Hindlimb muscle (tissue), 1 donor: ENCODE results near the gene DBP. TPM values are rescaled to one million over a fixed set of nuclear protein-coding genes. Genes with fewer than 3 reads are reported as not detected.
"Not testable (repeated sequence)": the region's sequence is repeated elsewhere in the genome, so short reads cannot be mapped to it uniquely, and the experiment has no call there.

Experiments
- DNase-seq: peaks from one replicate; pipeline ENCODE4 v3.0.0-alpha.2; 2013
- polyA plus RNA-seq: library from polyadenylated mRNA; unstranded; fragments of 120-200 nt; gene quantifications from one replicate; pipeline ENCODE4 v1.2.1, GENCODE V29; 2013; ENCODE audit not compliant: insufficient read length

Gene DBP
- polyA plus RNA-seq, 1 donor, result 7.9 TPM

DNA sequence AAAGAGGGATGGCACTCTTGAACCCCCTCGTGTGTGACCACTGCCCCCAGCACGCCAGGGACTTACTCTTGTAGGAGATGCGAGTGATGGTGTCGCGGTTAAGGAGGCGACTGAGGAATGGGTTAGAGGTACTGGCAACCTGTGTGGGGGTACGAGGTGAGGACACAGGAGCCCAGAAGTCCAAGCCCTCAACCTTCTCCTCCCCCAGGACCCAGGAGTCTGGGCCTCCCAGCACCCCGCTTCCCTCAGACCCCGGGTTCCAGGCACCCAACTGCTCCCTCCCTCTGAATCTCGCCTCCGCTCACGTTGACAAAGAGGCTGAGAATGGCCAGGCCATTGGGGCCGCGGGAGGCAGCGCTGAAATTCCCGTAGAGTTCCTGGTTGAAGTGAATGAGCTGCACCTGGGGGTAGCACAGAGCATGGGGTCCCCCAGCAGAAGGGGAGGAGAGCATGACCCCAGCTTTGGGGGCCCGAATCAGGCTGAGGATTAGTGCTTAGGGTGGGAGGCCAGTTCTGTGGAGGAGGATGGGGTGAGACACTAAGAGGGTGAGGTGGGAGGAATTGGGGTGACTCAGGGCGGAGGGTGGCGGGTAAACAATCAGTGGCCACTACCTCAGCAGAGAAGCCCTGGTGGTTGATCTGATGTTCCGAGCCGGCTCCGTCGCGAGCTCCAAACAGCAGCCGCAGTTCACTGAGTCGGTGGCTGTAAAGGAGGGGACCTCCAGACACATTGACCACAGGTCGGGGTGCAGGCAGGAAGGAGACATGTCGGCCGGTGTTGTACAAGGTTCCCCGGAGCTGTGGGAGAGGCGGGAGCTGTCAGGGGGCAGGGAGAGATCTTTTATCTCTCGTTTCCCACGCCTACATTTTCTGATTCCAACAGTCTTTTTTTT is 2.5 kb upstream of the DBP start:
- DNase-seq, result no peak

DNA sequence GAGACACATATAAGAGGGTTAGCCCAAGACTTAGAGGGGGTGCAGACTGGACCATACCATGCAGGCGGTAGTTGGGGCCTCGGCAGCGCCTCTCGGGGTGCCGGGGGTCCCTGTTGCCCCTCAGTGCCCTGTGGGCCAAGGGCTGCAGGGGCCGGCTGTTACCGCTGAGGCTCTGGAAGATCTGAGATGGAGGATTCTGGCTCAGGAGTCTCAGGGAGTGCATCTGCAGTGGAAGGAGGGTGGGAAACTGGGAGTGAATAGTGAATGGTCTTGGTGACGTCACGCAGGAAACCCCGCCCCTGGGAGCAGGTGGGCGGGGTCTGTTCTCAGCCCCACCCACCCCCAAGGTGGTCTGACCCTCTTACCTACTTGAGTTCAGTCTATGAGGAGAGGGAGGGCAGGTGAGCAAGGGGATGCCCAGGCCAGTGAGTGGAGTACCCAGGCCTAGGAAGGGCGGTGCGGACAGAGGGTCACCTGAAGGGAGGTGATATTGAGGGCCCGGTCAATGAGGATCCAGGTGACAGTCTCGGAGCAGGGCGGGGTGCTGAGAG is 1.7 kb upstream of the DBP start:
- no peak for DNase-seq

DNA sequence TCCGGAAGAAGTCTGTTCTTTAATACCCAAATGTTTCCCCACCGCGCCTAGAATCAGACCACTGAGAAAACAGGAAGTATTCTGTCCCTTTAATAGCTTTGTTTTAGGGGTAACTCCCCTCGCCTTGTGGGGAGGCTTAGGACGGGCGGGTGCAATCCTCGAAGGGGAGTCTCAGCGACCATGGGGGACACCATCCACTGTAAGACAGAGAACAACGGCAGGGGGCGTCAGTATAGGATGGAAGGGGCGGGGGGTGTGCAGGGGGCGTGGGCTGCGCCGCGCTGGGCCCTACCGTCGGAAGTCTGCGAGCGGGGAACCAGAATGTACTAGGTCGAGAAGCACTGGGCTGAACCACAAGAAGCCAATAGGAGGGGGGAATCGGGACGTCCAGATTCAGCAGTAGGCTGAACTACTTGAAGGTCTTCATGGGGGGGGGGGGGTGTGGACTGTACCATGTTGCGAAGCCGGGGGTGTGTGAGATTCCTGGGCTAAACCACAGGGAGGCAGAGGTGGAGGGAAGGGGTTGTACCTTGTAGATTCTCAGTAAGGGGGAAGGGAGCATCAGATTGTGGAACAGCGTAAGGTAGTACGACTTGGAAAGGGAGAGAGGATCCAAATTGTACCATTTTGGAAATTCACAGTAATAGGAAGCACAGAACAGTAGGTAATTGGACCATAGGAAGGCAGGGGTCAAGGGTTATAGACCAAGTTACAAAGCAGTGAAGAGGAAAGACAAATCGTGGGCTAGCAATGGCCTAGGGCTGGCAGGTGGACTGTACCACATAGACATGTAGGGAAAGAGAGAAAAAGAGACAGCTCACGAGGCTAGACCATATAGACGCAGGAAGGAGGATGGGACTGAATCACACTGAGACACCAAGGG is 1.0 kb upstream of the DBP start:
- peak; percentile 92 for DNase-seq

DNA sequence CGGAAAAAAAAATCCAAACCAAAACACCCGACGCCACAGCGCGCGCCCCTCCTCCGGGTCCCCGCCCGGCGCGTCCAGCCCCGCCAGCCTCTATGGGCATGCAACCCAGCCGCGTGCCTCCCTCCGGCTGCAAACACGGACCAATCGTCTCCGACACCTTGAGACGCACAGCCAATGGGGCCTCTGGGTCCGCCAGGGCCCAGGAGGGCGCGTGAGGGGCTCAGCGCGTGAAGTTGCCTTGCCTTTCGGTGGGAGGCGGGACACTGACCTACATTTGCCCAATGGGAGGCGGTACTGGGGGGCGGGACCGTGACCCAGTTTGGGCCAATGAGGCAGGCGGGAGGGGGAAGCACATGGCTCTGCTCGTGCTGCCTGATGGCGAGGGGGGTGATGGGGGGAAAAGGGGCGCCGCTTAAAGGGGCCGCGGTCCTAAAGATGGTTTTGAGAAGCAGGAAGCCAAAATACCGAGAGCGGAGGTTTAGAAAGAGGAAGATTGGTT is 319 bp upstream of the DBP start:
- DNase-seq, result peak; percentile 98

DNA sequence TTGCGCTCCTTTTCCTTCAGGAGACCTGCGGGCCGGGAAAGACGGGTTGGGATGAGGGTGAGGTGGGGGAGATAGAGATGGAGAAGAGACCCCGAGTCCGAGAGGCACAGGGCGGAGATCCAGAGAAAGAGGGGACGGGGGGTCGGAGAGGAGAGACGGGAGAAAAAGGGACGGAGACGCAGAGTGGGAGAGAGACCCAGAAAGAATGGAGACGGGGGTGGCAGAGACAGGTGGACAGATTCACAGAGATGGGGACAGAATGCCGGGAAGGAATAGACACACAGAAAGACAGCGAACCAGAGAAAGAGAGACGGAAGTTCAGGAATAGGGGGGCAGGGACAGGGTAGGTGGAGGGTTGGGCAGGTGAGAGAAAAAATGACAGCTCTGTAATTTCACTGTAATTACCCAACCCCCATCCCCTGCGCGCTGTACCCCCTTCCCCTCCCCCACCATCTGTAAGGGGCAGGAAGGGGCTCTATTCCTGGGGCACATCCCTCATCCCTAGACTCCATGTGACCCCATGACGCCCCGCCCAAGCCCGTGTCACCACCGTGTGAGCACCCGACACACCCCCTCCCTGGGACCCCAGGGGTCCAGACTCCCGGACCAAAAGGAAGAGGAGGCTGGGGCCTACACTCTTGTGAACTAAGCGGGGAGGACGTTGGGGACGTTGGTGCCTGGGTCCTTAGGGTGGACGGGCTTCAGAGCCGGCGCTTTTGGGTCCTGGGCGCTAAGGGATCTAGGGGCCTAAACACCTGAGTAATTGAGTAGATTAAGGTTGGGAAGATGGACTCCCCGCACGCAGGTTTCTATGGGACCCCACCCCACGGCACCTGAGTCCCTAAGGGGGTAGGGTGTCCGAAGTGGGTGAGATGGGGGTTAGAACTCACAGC is 967 bp downstream of the DBP start:
- DNase-seq, result no peak

DNA sequence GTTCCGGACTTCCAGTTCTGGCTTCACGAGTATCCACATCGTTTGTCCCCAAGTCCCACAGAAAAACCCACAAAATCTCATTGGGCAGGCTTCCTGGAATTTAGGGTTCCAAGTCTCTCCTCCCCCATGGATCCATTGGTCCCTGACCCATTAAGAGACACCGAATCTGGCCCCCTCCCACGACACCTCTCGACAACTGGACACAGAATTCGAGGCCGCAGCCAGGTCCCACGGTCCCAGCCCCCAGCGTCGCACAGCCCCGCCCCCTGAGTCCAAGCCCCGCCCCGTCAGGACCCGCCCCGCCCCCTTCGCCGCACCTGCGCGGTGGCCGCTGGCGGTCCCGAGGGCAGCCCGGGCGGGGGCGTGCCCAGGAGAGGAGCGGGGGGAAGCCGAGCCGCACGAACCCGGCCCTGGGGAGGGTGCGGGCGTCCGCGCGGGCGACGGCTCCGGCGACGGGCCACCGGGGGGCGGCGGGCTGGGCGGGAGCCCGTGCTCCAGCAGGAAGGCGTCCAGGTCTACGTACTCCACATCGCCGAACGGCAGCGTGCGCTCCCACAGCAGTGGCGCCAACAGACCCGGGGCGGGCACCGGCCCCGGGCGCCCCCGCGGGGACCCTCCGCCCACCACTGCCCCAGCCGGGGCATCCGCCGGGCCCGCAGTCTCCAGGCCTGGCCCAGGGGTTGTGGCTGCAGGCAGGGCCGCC is 1.8 kb downstream of the DBP start:
- no peak for DNase-seq

DNA sequence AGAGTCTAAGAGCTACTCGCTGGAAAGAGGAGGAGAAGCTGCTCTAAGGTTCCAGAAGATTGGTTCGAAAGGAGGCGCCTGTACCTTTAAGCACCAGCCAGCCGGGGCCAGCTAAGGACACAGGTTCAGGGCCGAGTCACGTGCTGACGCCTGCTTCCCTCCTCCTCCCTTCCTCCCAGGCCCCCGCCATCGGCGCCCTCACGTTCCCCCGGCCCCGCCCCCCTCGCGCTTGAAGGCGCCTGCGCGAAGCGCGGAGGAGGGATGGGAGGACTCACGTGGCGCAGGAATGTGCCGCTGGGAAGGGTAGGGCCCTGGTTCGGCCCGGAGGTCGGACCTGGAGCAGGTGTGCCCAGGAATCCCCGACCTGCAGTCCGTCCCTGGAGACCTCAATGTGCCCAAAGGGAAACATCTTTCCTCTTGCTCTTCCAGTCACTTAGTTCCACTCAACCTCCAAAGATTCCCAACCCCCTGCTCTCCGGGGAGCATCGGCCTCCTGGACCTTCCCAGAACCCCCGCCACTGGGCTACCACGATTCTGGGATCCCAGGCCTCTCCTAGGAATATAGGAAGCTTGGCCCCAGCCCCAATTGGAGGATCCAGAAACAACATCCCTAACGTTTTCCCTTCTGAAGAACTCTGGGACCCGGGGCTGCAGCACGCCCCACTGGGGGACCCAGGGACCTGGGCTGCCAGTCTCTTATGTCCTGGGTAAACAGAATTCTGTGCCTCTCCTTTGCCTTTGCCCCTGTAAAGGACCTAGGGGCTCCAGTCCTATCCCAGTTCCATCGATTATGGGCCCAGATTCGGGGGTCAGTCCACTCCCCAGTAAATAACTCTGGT is 2.5 kb downstream of the DBP start:
- peak; percentile 95 for DNase-seq

DNA sequence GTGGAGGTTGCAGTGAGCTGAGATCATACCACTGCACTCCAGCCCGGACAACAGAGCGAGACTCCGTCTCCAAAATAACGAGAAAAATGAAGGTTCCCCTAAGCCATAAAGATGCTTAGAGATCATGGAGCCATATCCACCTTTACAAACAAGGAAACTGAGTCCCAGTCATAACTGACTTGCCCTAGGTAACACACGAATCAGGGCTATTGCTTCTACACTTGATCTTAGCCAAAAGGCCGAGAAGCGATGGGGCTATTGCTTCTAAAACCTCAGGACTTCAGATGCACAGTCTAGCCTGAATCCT is 3.2 kb downstream of the DBP start:
- no peak for DNase-seq

DNA sequence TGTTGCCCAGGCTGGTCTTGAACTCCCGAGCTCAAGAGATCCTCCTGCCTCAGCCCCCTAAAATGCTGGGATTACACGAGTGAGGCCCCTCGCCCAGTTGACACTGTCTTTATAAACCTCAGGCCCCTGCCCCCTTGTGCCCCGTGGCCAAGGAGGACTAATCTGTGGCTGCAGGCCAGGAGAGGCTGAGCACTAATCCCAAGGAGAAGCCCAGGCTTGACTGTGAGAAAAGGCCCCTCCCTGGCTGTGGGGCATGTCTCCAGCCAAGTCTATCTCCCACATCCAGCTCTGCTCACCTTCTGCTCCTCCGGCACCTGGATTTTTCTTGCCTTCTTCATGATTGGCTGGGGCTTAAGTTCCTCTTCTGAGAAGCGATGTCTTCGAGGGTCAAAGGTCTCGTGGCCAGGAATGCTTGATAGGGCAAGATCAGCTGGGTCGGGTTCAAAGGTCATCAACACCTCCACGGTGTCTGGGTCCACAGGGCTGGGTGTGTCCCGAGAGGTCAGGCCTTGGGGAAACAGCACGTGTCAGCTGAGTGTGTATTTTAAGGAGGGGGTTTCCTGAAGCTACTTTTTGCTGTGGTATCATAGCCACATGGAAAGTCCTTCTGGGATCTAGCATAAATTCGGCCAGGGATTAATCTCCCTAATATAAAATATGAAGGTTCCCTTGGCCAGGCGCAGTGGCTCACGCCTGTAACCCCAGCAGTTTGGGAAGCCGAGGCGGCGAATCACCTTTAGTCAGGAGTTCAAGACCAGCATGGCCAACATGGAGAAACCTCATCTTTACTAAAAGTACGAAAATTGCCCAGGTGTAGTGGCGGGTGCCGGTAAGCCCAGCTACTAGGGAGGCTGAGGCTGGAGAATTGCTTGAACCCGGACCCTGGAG is 3.8 kb downstream of the DBP start:
- no peak for DNase-seq

DNA sequence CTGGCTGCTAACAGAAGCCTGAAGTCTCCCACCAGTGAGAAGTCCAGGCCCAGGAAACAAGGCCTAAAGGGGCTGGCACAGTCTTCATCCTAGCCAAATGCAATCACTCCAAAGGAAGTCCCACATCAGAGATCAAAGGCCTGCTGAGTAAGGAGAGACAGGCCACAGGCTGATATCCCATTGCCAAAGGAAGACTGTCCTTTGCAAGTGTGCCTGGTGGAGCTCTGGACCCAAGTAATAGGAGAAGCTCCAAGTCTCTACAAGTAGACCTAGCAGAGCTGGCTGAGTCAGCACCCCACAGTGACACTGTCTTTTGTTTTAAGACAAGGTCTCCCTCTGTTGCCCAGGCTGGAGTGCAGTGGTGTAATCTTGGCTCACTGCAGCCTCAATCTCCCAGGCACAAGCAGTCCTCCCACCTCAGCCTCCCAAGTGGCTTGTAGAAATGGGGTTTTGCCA is 4.5 kb downstream of the DBP start:
- no peak for DNase-seq

DNA sequence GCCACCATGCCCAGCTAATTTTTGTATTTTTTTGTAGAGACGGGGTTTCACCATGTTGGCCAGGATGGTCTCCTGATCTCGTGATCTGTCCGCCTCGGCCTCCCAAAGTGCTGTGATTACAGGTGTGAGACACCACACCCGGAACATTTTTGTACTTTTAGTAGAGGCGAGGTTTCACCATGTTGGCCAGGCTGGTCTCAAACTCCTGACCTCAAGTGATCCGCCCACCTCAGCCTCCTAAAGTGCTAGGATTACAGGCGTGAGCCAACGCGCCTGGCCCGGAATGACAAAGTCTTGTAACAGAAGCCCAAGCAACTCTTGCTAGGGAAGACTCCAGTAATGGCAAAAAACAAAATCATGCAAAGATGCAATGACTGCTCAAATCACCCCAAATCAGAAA is 4.9 kb downstream of the DBP start:
- not testable (repeated sequence) for DNase-seq

DNA sequence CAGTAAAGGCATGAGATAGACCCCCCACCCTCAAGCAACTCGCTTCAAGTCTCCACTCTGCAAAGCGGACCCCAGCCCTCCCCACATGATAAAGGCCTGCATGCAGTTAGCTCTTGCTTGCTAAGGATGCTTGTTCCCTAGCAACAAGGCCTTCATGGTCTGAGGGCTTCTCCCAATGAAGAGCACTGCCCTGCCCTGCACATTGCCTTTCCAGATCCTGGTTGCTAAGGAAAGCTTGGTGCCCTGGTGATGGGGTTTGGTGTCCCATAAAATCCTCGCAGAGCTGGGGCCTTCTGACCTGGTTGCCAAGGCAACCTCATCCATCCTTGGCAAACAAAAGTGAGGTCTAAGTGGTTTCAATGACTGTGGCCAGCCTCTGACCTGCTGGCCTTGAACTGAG is 6.0 kb downstream of the DBP start:
- DNase-seq, result no peak

DNA sequence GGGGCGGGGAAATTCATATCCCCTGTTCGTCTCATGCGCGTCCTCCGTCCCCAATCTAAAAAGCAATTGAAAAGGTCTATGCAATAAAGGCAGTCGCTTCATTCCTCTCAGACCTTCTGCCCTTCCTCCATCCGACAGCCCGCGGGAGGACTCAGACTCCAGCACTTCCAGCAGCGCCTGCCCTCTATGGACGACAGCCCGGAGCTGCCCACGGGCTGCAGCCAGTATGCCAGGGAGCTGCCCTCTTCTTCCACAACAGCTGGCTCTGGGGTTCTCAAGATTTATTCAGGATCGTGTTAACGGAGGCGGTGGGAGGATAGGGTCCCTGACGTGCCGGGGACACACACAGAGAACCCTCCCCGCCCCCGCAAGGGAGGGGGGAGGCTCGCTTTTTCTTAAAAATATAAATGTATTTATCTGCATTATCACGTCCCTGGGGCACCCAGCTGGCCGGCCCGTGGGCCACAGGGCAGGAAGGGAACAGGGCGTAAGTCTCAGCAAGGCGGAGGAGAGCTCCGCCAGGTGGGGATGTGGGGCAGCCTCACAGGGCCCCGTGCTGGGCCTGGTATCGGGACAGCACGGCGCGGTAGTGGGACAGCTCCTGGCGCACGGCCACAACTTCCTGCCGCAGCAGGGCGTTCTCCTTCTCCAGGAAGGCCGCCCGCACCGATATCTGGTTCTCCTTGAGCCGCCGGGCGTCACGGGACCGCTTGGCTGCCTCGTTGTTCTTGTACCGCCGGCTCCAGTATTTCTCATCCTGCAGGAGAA is 6.7 kb downstream of the DBP start:
- no peak for DNase-seq

DNA sequence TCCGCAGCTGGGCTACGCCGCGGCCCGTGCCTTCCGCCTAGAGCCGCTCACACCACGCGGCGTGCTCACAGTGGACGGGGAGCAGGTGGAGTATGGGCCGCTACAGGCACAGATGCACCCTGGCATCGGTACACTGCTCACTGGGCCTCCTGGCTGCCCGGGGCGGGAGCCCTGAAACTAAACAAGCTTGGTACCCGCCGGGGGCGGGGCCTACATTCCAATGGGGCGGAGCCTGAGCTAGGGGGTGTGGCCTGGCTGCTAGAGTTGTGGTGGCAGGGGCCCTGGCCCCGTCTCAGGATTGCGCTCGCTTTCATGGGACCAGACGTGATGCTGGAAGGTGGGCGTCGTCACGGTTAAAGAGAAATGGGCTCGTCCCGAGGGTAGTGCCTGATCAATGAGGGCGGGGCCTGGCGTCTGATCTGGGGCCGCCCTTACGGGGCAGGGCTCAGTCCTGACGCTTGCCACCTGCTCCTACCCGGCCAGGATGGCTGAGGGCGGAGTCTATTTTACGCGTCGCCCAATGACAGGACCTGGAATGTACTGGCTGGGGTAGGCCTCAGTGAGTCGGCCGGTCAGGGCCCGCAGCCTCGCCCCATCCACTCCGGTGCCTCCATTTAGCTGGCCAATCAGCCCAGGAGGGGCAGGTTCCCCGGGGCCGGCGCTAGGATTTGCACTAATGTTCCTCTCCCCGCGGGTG is 7.4 kb downstream of the DBP start:
- DNase-seq, result no peak

DNA sequence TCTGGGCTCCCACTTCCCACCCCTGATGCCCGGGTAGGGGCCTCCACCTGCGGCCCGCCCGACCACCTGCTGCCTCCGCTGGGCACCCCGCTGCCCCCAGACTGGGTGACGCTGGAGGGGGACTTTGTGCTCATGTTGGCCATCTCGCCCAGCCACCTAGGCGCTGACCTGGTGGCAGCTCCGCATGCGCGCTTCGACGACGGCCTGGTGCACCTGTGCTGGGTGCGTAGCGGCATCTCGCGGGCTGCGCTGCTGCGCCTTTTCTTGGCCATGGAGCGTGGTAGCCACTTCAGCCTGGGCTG is 7.9 kb downstream of the DBP start:
- no peak for DNase-seq

DNA sequence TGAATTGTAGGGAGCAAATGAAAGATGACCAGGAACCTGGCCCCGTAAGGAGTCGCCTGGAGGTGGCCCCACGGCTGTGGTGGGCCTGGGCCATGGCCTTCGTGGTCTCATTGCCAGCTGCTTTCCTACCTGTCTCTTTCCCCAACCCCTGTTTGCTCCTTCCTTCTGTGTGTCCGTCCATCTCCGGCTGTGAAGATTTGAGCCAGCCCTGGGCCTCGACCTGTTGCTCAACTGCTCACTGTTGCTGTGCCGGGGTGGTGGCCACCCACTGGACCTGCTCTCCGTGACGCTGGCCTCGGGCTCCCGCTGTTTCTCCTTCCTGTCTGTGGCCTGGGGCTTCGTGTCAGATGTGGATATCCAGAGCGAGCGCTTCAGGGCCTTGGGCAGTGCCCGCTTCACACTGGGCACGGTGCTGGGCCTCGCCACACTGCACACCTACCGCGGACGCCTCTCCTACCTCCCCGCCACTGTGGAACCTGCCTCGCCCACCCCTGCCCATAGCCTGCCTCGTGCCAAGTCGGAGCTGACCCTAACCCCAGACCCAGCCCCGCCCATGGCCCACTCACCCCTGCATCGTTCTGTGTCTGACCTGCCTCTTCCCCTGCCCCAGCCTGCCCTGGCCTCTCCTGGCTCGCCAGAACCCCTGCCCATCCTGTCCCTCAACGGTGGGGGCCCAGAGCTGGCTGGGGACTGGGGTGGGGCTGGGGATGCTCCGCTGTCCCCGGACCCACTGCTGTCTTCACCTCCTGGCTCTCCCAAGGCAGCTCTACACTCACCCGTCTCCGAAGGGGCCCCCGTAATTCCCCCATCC is 8.5 kb downstream of the DBP start:
- no peak for DNase-seq

DNA sequence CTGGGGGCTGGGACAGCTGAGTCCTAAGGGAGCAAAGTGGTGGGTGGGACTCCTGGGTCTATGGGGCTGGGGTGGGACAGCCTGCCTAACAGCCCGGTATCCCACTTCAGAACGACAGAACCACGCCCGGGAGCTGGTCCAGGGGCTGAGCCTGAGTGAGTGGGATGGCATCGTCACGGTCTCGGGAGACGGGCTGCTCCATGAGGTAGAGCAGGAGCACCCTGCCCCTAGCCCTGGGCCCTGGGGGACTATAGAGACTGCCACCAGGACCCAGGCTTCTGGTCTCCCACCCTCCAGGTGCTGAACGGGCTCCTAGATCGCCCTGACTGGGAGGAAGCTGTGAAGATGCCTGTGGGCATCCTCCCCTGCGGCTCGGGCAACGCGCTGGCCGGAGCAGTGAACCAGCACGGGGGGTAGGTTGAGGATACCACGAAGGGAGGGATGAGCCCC is 9.3 kb downstream of the DBP start:
- DNase-seq, result no peak
